GM12875 (cell line): ENCODE results near the gene GJA9.
"Not testable (repeated sequence)": the region's sequence is repeated elsewhere in the genome, so short reads cannot be mapped to it uniquely, and the experiment has no call there.

Experiments used
- H3K4me3 ChIP-seq: one replicate; pipeline ENCODE4 v1.5.1; 2011; ENCODE audit warnings: low read depth, low read length, control low read depth
- CTCF ChIP-seq: IDR thresholded peaks from 2 replicates; pipeline ENCODE4 v1.5.1; 2011; ENCODE audit warnings: low read depth, mild to moderate bottlenecking, control low read depth, inconsistent platforms, low read length, moderate library complexity, borderline replicate concordance; ENCODE audit not compliant: insufficient read depth

Gene GJA9

DNA sequence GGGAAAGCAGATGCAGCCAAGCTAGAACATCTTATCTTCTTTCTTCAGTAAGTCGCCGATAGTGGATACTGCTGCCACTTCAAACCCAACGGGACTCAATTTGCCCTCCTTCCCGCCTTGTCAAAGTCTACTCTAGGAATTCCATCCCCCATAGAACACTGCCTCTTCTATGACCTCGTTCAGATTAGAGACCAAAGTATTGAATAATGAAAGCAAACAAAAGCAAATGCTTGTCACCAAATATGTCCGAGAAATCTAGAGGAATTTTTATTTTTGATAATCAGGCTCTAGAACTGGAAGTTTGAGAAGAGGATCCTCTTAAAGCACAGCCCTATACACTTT is 21.0 kb downstream of the GJA9 start:
- TF ChIP-seq CTCF = no peak
- peak overlapping the region; percentile 77 for H3K4me3 ChIP-seq

- TF ChIP-seq CTCF = no peak
- peak within 1 kb of the TSS; percentile 77 for H3K4me3 ChIP-seq
Measured at GRCh38 chr1:38859561-38860453, 21.6 kb downstream of the GJA9 start, which contains the start of gene RRAGC. Gene RRAGC (minus strand): TSS chr1:38859772. CDS start chr1:38859646, 126 bp downstream.

DNA sequence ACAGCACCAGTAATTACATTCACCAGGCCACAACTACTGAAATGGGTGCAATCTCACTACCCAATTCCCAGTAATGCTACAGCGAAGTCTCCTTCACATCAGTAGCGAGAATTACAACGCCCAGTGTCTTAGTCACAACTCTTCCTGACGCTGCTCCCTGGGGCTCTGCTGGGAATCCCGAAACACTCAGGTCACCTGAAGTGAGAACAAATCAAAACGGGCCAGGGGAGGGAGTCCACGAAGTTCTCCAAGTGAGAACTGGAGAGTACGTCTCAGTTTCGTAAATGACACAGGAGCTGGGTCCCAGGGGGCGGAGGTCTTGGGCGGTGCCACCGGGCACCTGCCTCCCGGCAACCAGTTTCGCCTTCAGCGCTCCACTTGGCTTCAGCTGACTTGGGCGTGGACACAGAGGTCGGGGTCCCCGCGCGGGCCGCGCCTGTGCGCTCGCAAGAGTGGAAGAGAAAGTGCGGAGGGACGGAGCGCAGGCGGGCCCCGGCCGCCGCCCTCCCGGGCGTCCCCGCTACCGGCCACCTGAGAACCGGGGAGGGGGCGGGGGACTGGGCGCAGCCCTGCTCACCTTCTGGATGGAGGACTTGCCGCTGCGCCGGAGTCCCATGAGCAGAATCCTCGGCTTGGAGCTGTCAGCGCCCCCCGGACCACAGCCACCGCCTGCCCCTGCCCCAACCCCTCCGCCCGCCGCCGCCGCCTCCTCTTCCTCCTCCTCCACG is 22.4 kb downstream of the GJA9 start:
- H3K4me3 ChIP-seq = peak overlapping the region; percentile 77
- no peak for TF ChIP-seq CTCF

- TF ChIP-seq CTCF = no peak
- no peak overlapping the region for H3K4me3 ChIP-seq
Measured at GRCh38 chr1:38852780-38853179, 28.6 kb downstream of the GJA9 start.

DNA sequence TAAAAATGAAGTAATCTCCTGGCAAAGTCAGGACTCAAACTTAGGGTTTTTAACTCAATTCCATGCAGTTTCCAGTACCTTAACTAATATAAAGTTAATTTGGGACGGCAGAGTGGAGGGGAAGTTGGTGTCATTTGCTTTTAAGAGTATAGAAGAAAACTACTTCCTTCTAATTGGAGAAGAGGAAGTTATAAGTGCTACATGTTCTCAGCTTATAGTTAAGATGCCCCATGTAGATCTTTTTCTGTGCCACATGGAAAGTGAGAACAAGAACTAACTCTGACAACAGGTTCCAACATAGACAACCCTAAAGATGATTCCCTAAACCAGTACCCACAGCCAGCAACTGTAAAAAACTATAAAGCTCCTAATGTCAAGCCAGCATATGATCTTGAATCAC is 33.3 kb downstream of the GJA9 start:
- no peak overlapping the region for H3K4me3 ChIP-seq
- TF ChIP-seq CTCF = no peak

- no peak overlapping the region for H3K4me3 ChIP-seq
- TF ChIP-seq CTCF = no peak
Measured at GRCh38 chr1:38846210-38846609, 35.2 kb downstream of the GJA9 start.

DNA sequence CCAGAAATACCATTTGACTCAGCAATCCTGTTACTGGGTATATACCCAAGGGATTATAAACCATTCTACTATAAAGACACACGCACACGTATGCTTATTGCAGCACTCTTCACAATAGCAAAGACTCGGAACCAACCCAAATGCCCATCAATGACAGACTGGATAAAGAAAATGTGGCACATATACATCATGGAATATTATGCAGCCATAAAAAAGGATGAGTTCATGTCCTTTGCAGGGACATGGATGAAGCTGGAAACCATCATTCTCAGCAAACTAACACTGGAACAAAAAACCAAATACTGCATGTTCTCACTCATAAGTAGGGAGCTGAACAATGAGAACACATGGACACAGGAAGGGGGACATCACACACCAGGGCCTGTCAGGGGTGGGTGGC is 36.3 kb downstream of the GJA9 start:
- not testable (repeated sequence) for H3K4me3 ChIP-seq
